ENCODE results near the gene NODAL.
"Not testable (repeated sequence)": the region's sequence is repeated elsewhere in the genome, so short reads cannot be mapped to it uniquely, and the experiment has no call there.

The NODAL gene

GRCh38 chr10:70441161-70441894 lies at the start of gene NODAL:
TSS of gene NODAL (minus strand) at chr10:70441681. CDS start at chr10:70441667, 14 bp downstream.
- no peak for DNase-seq

GRCh38 chr10:70490142-70490541 lies 48.7 kb upstream of the NODAL start:
- no peak for DNase-seq

DNA sequence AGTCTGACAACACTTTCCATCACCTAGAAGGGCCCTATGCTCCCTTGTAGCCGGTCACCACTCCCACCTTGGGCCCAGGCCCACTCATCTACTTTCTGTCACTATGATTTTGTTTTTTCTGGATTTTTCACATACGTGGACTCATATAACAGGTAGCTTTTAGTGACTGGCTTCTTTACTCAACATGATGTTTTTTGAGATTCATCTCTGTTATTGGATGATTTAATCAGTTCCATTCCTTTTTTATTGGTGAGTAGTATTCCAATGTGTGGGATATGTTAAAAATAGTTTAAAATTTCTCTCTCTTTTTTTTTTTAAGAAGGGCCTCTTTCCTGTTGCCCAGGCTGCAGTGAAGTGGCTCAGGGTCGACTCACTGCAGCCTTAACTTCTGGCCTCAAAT lies 46.3 kb upstream of the NODAL start:
- DNase-seq = no peak

DNA sequence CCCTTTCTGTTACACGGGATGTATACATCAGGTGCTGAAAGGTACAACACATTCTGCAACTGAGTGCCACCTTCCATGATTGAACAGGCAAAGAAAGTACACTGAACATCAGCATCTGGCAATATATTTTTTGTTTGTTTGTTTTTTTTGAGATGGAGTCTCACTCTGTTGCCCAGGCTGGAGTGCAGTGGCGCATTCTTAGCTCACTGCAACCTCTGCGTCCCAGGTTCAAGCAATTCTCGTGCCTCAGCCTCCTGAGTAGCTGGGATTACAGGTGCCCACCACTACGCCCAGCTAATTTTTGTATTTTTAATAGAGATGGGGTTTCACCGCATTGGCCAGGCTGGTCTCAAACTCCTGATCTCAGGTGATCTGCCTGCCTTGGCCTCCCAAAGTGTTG lies 42.4 kb upstream of the NODAL start:
- not testable (repeated sequence) for DNase-seq

- DNase-seq = no peak
Measured at GRCh38 chr10:70482982-70483760, 41.7 kb upstream of the NODAL start.

- DNase-seq = no peak
Measured at GRCh38 chr10:70481831-70482530, 40.5 kb upstream of the NODAL start.

- no peak for DNase-seq
Measured at GRCh38 chr10:70481105-70481504, 39.6 kb upstream of the NODAL start.

DNA sequence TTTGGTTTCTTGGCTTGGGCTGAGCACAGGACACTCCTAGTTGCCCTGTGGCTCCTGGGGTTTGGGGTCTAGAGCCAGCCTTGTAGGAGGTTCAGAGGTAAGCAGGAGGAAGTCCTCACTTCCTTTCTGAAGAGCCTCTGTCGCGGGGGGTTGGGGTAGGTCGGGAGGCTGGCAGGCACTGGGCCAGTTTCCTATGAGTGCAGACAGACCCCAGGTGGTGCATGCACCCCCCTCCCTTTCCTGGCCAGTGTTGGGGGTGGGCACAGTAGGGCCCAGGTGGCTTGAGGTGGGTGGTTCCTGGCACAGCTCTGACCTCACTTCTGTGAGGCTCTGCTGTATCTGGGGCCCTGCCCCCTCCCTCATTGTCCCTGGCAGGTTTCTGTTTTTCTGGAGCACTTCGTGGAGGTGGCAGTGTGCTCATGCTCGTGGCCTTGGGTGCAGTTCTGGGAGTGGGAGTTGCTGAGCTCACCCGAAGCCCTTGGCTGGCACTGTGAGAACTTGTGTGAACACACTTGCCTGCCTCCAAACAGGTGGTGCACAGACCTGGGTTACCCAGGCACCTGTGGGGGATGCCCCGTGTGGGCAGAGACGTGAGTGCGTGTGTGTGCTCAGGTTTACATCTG lies 38.9 kb upstream of the NODAL start:
- DNase-seq = no peak

GRCh38 chr10:70479626-70480238 lies 38.3 kb upstream of the NODAL start:
- no peak for DNase-seq

- no peak for DNase-seq
Measured at GRCh38 chr10:70479165-70479581, 37.7 kb upstream of the NODAL start.

- no peak for DNase-seq
Measured at GRCh38 chr10:70478191-70479164, 37.0 kb upstream of the NODAL start, which contains the start of gene PALD1. TSS of gene PALD1 (plus strand) at chr10:70478767. CDS start at chr10:70525952, 47,185 bp downstream.

- DNase-seq = no peak
Measured at GRCh38 chr10:70477661-70478162, 36.2 kb upstream of the NODAL start.

GRCh38 chr10:70476249-70477035 lies 35.0 kb upstream of the NODAL start:
- DNase-seq = no peak

DNA sequence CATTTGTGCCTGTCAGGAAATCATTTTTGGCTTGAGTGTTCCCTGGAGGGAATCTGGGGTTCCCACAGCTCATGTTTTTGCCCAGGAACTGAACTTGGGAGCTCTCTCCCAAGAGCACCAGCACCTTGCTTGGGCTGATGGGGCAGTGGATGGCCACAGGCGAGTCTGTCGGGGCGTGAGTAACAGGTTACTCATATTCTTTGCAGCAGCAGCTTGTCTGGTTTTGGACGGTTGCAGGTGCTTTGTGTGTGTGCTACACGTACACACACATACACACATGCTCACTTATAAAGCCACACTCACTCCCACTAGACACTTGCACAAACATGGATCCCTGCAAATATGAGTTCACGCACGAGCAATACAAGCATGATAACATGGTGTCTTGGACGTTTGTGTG lies 34.2 kb upstream of the NODAL start:
- no peak for DNase-seq

DNA sequence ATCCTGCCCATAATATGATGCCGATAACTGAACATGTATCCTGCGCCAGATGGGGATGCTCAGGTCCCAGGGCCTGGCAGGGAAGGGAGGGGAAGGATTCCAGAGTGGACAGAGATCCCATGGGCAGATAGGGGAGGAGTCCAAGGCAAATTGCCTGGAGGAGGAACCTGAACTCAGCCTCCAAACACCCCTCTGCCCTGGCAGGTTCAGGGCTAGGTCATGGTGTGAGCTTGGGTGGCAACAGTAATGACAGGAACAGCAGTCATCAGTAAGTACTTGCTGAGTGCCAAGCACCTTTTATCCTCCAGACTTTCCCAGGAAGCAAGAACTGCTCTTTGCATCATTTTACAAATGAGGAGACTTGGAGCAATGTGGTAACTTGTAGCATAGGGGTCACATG lies 33.3 kb upstream of the NODAL start:
- no peak for DNase-seq

DNA sequence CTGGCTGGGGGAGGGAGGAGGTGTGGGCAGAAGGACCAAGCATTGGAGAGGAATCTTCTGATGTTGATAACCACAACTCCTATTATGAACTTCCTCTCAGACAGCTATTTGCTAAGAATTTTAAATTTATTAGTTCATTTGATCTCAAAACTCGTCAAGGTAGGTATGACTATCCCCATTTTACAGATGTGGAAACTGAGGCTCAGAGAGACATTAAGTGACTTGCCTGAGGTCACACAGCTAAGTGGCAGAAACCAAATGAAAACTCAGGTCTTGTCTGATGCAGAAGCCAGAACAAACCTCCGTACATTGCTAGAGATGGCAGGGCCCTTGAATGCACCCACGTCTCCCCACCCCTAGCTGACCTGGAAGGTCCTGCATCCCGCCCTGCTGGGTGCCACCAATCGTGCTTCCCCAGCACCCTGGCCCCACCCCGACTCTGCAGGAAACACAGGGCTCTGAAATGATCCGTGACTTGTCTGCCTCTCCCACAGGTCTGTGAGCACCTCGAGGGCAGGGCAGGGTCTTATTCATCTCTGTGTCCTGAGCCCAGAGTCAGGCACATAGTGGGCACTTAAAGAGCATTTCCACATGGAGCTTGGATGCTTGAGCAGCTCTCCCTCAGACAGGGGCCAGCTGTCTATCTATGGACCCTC lies 31.4 kb upstream of the NODAL start:
- DNase-seq = no peak

DNA sequence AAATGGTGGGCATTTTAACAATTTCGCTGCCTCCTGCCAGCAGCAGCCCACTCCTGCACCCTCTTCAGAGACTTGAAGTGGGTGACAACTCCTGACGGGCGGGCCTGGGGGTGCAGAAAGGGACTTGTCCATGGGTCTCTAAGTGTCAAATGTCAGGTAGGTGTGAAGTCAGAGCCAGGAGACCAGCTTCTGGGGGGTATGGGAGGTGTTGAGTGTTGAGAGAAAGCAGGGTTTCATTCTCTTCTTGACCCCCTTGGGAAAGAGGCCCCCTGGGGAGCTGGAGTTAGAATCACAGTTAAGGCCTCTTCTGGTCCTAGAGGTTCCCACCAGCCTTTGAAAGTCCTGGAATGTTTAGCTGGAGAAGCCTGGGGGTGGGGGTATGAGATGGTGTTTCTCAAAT lies 25.5 kb upstream of the NODAL start:
- no peak for DNase-seq

DNA sequence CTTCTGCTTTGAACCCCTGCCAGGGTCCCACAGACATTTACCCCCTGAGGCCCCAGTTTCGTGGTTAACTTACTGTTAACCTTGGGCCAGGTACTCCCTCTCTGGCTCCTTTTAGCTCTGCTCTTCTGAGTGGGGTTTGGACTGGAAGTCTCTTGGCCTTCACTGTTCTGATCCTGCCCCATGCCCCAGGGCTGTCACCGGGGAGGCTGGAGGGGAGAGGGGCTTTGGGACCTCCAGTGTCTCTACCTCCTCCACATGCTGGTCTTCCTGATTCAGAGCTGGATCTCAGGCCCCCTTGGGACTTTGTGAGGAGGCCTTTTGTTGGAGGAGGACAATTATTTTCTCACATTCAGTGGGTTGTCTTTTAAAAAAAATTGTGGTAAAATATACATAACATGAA lies 24.4 kb upstream of the NODAL start:
- no peak for DNase-seq

DNA sequence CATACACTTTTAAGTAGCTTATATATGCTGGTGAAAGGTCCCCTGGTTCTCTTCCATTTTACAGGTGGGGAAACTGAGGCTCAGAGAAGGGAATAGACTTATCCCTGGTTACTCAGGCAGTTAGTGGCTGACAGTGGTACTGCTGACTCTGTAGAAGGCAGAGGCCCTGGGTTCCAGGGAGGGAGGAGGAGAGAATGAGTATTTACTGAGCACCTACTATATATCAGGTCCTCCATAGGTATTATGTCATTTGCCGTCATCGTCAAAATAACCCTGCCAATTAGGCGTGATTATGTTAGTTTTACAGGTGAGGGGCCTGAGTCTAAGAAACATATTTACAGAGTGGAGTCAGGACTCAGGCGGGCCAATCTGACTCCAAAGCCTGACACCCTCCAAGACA lies 23.8 kb upstream of the NODAL start:
- DNase-seq = no peak

Data from NCI-H187 (cell line).